Fibroblast of pulmonary artery (primary cell): Measurements from ENCODE around the gene PGS1.

Experiments
- DNase-seq: peaks from one replicate; pipeline ENCODE4 v3.0.0-alpha.2; 2010; ENCODE audit warnings: low read depth
- H3K4me3 ChIP-seq: replicated peaks from 2 replicates; pipeline ENCODE4 v1.5.1; 2011; ENCODE audit warnings: low read depth, mild to moderate bottlenecking, control low read depth, low read length, moderate library complexity
- CTCF ChIP-seq: IDR thresholded peaks from 2 replicates; pipeline ENCODE4 v1.5.1; 2011; ENCODE audit warnings: mild to moderate bottlenecking, control low read depth, low read length, inconsistent platforms; ENCODE audit errors: missing control alignments

The PGS1 gene

GRCh38 chr17:78418326-78419026, 40.0 kb downstream of the PGS1 start:
- no peak overlapping the region for H3K4me3 ChIP-seq
- no peak for DNase-seq
- TF ChIP-seq CTCF = no peak

- no peak overlapping the region for H3K4me3 ChIP-seq
- no peak for TF ChIP-seq CTCF
- no peak for DNase-seq
Measured at GRCh38 chr17:78419970-78420815, 41.7 kb downstream of the PGS1 start.

GRCh38 chr17:78421084-78421533, 42.7 kb downstream of the PGS1 start:
- no peak for TF ChIP-seq CTCF
- H3K4me3 ChIP-seq = no peak overlapping the region
- DNase-seq = no peak

GRCh38 chr17:78421534-78422266, 43.3 kb downstream of the PGS1 start:
- DNase-seq = peak; percentile 79
- no peak overlapping the region for H3K4me3 ChIP-seq
- peak; percentile 99 for TF ChIP-seq CTCF

GRCh38 chr17:78422267-78422605, 43.8 kb downstream of the PGS1 start:
- DNase-seq = no peak
- no peak for TF ChIP-seq CTCF
- H3K4me3 ChIP-seq = no peak overlapping the region

- DNase-seq = no peak
- H3K4me3 ChIP-seq = no peak overlapping the region
- no peak for TF ChIP-seq CTCF
Measured at GRCh38 chr17:78422872-78423588, 44.6 kb downstream of the PGS1 start.
